RWPE1 (cell line): Measurements from ENCODE around the gene RAB3C.

ENCODE experiments used
- CTCF ChIA-PET: fragments of 350-600 bp; sonication (Branson Sonifier 250); formaldehyde crosslinking; extraction: SDS; loops from one replicate; lab custom pipeline; 2021; lab: Yijun Ruan, JAX
- POLR2A ChIA-PET: fragments of 400-600 bp; formaldehyde crosslinking; extraction: SDS; loops from one replicate; lab custom pipeline; 2020; ENCODE audit warnings: antibody characterized with exemption; ENCODE audit not compliant: low non-redundant PET; lab: Yijun Ruan, JAX
- DNase-seq: peaks from one replicate; pipeline ENCODE4 v3.0.0; 2012; ENCODE audit warnings: low spot score
- H3K27ac ChIP-seq: fragments of 450-650 bp; 2 replicates; pipeline ENCODE4 v1.5.1; 2017
- CTCF ChIP-seq: fragments of 450-650 bp; conservative IDR thresholded peaks from 2 replicates; pipeline ENCODE4 v1.5.1; 2017; ENCODE audit warnings: low read depth, mild to moderate bottlenecking

RAB3C gene

GRCh38 chr5:58842852-58843251, 260.0 kb downstream of the RAB3C start:
- CTCF ChIA-PET, result no interaction called here
- no peak for DNase-seq
- POLR2A ChIA-PET, result no interaction called here
- no peak for TF ChIP-seq CTCF
- no peak overlapping the region for H3K27ac ChIP-seq

- H3K27ac ChIP-seq, result no peak overlapping the region
- CTCF ChIA-PET, result interaction anchor here (1.0 kb wide), 1 partner anchor 346 kb away, joined by 3 read pairs; no protein-coding TSS in a partner anchor
- POLR2A ChIA-PET, result no interaction called here
- no peak for TF ChIP-seq CTCF
- no peak for DNase-seq
These were observed 261.5 kb downstream of the RAB3C start for GRCh38 chr5:58844395-58844794.

GRCh38 chr5:58847041-58847440, 264.2 kb downstream of the RAB3C start:
- ChIA-PET POLR2A (no interaction called here), CTCF (interaction anchor here (0.6 to 1.4 kb wide), 2 partner anchors 9 to 1188 kb away, joined by 3 read pairs; no protein-coding TSS in a partner anchor)
- no peak for TF ChIP-seq CTCF
- DNase-seq, result no peak
- H3K27ac ChIP-seq, result no peak overlapping the region

- POLR2A ChIA-PET, result no interaction called here
- no peak for DNase-seq
- TF ChIP-seq CTCF, result no peak
- H3K27ac ChIP-seq, result no peak overlapping the region
- CTCF ChIA-PET, result interaction anchor here (0.6 to 2.6 kb wide), 7 partner anchors 185 to 1551 kb away, joined by 3 to 10 read pairs (median 5); no protein-coding TSS in a partner anchor
These were observed 266.3 kb downstream of the RAB3C start for GRCh38 chr5:58849223-58849622.

GRCh38 chr5:58849921-58850667, 267.2 kb downstream of the RAB3C start:
- H3K27ac ChIP-seq, result no peak overlapping the region
- TF ChIP-seq CTCF, result peak; percentile 62
- POLR2A ChIA-PET, result no interaction called here
- CTCF ChIA-PET, result interaction anchor here (0.6 to 2.6 kb wide), 15 partner anchors 15 to 1552 kb away, joined by 3 to 10 read pairs (median 4); no protein-coding TSS in a partner anchor
- DNase-seq, result peak; percentile 53

- CTCF ChIA-PET, result no interaction called here
- H3K27ac ChIP-seq, result no peak overlapping the region
- POLR2A ChIA-PET, result no interaction called here
- TF ChIP-seq CTCF, result no peak
- DNase-seq, result no peak
These were observed 268.3 kb downstream of the RAB3C start for GRCh38 chr5:58851153-58851552.
